ENCODE measurements around the gene NR1H4.

NR1H4 gene

GRCh38 chr12:100576331-100577036, 102.8 kb downstream of the NR1H4 start:
- no peak overlapping the region for H3K4me2 ChIP-seq (ENCODE audit: low read depth, low read length, poor library complexity, severe bottlenecking)
- H3K9me2 ChIP-seq (replicated peaks; ENCODE audit: low read depth, low read length) = no peaks in the 10 kb centered on the region
- H4K20me1 ChIP-seq (ENCODE audit: insufficient read depth, low read length, poor library complexity, severe bottlenecking) = no peaks in the 10 kb centered on the region
- no peak overlapping the region for H3K4me3 ChIP-seq (ENCODE audit: low read length, poor library complexity, severe bottlenecking)
- H3K36me3 ChIP-seq (ENCODE audit: insufficient read depth, low read length) = no peaks in the 10 kb centered on the region
- H3K4me1 ChIP-seq (ENCODE audit: insufficient read depth, low read length, poor library complexity, severe bottlenecking) = no peaks in the 10 kb centered on the region
- TF ChIP-seq CTCF (conservative IDR thresholded peaks at IDR 0.05; ENCODE audit: low read length) (no peak), EZH2phosphoT487 (IDR thresholded peaks at IDR 0.05; ENCODE audit: borderline replicate concordance) (no peak)
- H3F3A ChIP-seq (ENCODE audit: low read depth) = no peaks in the 10 kb centered on the region
- no peaks in the 10 kb centered on the region for H3K79me2 ChIP-seq (ENCODE audit: insufficient read depth, low read length)
- no peak overlapping the region for H2AFZ ChIP-seq (ENCODE audit: low read length)
- no peaks in the 10 kb centered on the region for H3K27me3 ChIP-seq (ENCODE audit: insufficient read depth, low read length, poor library complexity, severe bottlenecking)
- no peak overlapping the region for H3K9ac ChIP-seq (ENCODE audit: low read depth, low read length, poor library complexity, severe bottlenecking)
- H3K9me3 ChIP-seq (ENCODE audit: insufficient read depth, low read depth, low read length) = no peaks in the 10 kb centered on the region

GRCh38 chr12:100578923-100579322, 105.3 kb downstream of the NR1H4 start:
- H2AFZ ChIP-seq (ENCODE audit: low read length) = no peak overlapping the region
- no peak overlapping the region for H3K4me3 ChIP-seq (ENCODE audit: low read length, poor library complexity, severe bottlenecking)
- TF ChIP-seq CTCF (conservative IDR thresholded peaks at IDR 0.05; ENCODE audit: low read length) (no peak), EZH2phosphoT487 (IDR thresholded peaks at IDR 0.05; ENCODE audit: borderline replicate concordance) (no peak)
- H3K27me3 ChIP-seq (ENCODE audit: insufficient read depth, low read length, poor library complexity, severe bottlenecking) = no peaks in the 10 kb centered on the region
- no peaks in the 10 kb centered on the region for H3K9me3 ChIP-seq (ENCODE audit: insufficient read depth, low read depth, low read length)
- no peaks in the 10 kb centered on the region for H4K20me1 ChIP-seq (ENCODE audit: insufficient read depth, low read length, poor library complexity, severe bottlenecking)
- H3K9me2 ChIP-seq (replicated peaks; ENCODE audit: low read depth, low read length) = no peaks in the 10 kb centered on the region
- no peaks in the 10 kb centered on the region for H3K79me2 ChIP-seq (ENCODE audit: insufficient read depth, low read length)
- no peaks in the 10 kb centered on the region for H3F3A ChIP-seq (ENCODE audit: low read depth)
- H3K4me1 ChIP-seq (ENCODE audit: insufficient read depth, low read length, poor library complexity, severe bottlenecking) = no peaks in the 10 kb centered on the region
- H3K4me2 ChIP-seq (ENCODE audit: low read depth, low read length, poor library complexity, severe bottlenecking) = no peak overlapping the region
- H3K36me3 ChIP-seq (ENCODE audit: insufficient read depth, low read length) = no peaks in the 10 kb centered on the region
- H3K9ac ChIP-seq (ENCODE audit: low read depth, low read length, poor library complexity, severe bottlenecking) = no peak overlapping the region

- Histone ChIP-seq H3K9me2 (replicated peaks; ENCODE audit: low read depth, low read length) (no peaks in the 10 kb centered on the region), H3K36me3 (ENCODE audit: insufficient read depth, low read length) (no peaks in the 10 kb centered on the region), H3K9me3 (ENCODE audit: insufficient read depth, low read depth, low read length) (no peaks in the 10 kb centered on the region), H3K79me2 (ENCODE audit: insufficient read depth, low read length) (no peaks in the 10 kb centered on the region), H3K27me3 (ENCODE audit: insufficient read depth, low read length, poor library complexity, severe bottlenecking) (no peaks in the 10 kb centered on the region), H3K4me3 (ENCODE audit: low read length, poor library complexity, severe bottlenecking) (no peak overlapping the region), H3F3A (ENCODE audit: low read depth) (no peaks in the 10 kb centered on the region), H2AFZ (ENCODE audit: low read length) (no peak overlapping the region), H4K20me1 (ENCODE audit: insufficient read depth, low read length, poor library complexity, severe bottlenecking) (no peaks in the 10 kb centered on the region), H3K4me2 (ENCODE audit: low read depth, low read length, poor library complexity, severe bottlenecking) (no peak overlapping the region), H3K9ac (ENCODE audit: low read depth, low read length, poor library complexity, severe bottlenecking) (no peak overlapping the region), H3K4me1 (ENCODE audit: insufficient read depth, low read length, poor library complexity, severe bottlenecking) (no peaks in the 10 kb centered on the region)
- TF ChIP-seq CTCF (conservative IDR thresholded peaks at IDR 0.05; ENCODE audit: low read length) = no peak
- no peak for TF ChIP-seq EZH2phosphoT487 (IDR thresholded peaks at IDR 0.05; ENCODE audit: borderline replicate concordance)
Observed at GRCh38 chr12:100579844-100580243, 106.2 kb downstream of the NR1H4 start.

Data from Loucy (cell line).